CD8-positive, alpha-beta memory T cell (primary cell): ENCODE results near the gene PLEKHH2. TPM values are rescaled to one million over a fixed set of nuclear protein-coding genes. Genes with fewer than 3 reads are reported as not detected.

Experiments used
- CTCF ChIA-PET: fragments of 350-600 bp; sonication (Branson Sonifier 250); formaldehyde crosslinking; loops from one replicate; lab custom pipeline; 2021; ENCODE audit warnings: antibody characterized with exemption; lab: Charles Lee
- POLR2A ChIA-PET: fragments of 350-600 bp; sonication (Branson Sonifier 250); formaldehyde crosslinking; loops from one replicate; lab custom pipeline; 2021; ENCODE audit warnings: antibody characterized with exemption; lab: Charles Lee
- DNase-seq, 5 donors: peaks; one replicate each; pipeline versions ENCODE4 v3.0.0 to v3.0.0-alpha.2; 2020 to 2022; ENCODE audit warnings: mixed read lengths in 1 of 5
- H3K27ac ChIP-seq: one replicate; pipeline ENCODE4 v1.7.0; 2013; ENCODE audit warnings: low read depth, mild to moderate bottlenecking, low read length, moderate library complexity
- H3K27me3 ChIP-seq: 2 replicates; pipeline ENCODE4 v1.7.0; 2013; ENCODE audit warnings: low read length, mild to moderate bottlenecking; ENCODE audit not compliant: insufficient read depth, poor library complexity, severe bottlenecking
- H3K36me3 ChIP-seq: 2 replicates; pipeline ENCODE4 v1.7.0; 2013; ENCODE audit warnings: mild to moderate bottlenecking, low read length, moderate library complexity; ENCODE audit not compliant: insufficient read depth
- H3K4me1 ChIP-seq: 2 replicates; pipeline ENCODE4 v1.7.0; 2013; ENCODE audit warnings: mild to moderate bottlenecking, low read length, moderate library complexity; ENCODE audit not compliant: insufficient read depth
- H3K4me3 ChIP-seq: 2 replicates; pipeline ENCODE4 v1.7.0; 2013; ENCODE audit warnings: mild to moderate bottlenecking, low read length
- H3K9me3 ChIP-seq: 2 replicates; pipeline ENCODE4 v1.7.0; 2013; ENCODE audit warnings: mild to moderate bottlenecking, low read length
- H3K27ac Mint-ChIP-seq, 8 donors: one replicate each; pipeline ENCODE4 v1.8.0; 2020 to 2021; ENCODE audit warnings: mixed read lengths in 8 of 8, mild to moderate bottlenecking in 6 of 8, inconsistent platforms in 3 of 8, moderate library complexity in 3 of 8
- H3K27me3 Mint-ChIP-seq, 2 donors: one replicate each; pipeline ENCODE4 v1.8.0; 2020 to 2021; ENCODE audit warnings: mixed read lengths in 2 of 2, mild to moderate bottlenecking in 1 of 2, moderate library complexity in 1 of 2
- H3K36me3 Mint-ChIP-seq, 3 donors: one replicate each; pipeline ENCODE4 v1.8.0; 2020 to 2021; ENCODE audit warnings: mixed read lengths in 3 of 3, inconsistent platforms in 1 of 3, mild to moderate bottlenecking in 1 of 3
- H3K4me1 Mint-ChIP-seq, 3 donors: one replicate each; pipeline ENCODE4 v1.8.0; 2020 to 2021; ENCODE audit warnings: mixed read lengths in 3 of 3, inconsistent platforms in 1 of 3, mild to moderate bottlenecking in 1 of 3
- H3K4me3 Mint-ChIP-seq, 7 donors: one replicate each; pipeline ENCODE4 v1.8.0; 2020 to 2021; ENCODE audit warnings: mixed read lengths in 7 of 7, mild to moderate bottlenecking in 6 of 7, moderate library complexity in 4 of 7, inconsistent platforms in 2 of 7
- H3K9me3 Mint-ChIP-seq, 5 donors: one replicate each; pipeline ENCODE4 v1.8.0; 2020 to 2022; ENCODE audit warnings: mixed read lengths in 5 of 5, mild to moderate bottlenecking in 3 of 5, moderate library complexity in 2 of 5, inconsistent platforms in 1 of 5
- polyA plus RNA-seq: library from polyadenylated mRNA; unstranded; fragments of 300-500 nt; fragmentation: Illumina TruSeq; gene quantifications from one replicate; pipeline ENCODE4 v1.2.3, GENCODE V29; 2021
- total RNA-seq, 2 experiments: library from RNA; stranded (reverse); gene quantifications; one replicate each; pipeline ENCODE4 v1.2.3, GENCODE V29; 2021

PLEKHH2 gene
- total and polyA plus RNA-seq, 3 experiments from 2014 or later: 0.48 to 0.49 TPM; not detected in 1

- H3K9me3 ChIP-seq: no peaks in the 10 kb centered on the region
- H3K4me1 ChIP-seq: no peaks in the 10 kb centered on the region
- no peak overlapping the region for H3K27ac ChIP-seq
- H3K4me3 Mint-ChIP-seq: no peak overlapping the region
- H3K27ac Mint-ChIP-seq: peak overlapping the region in 2 of 8 donors; percentile 32 to 67
- peaks cover 0 to 3% of the 10 kb centered on the region in 2 donors for H3K27me3 Mint-ChIP-seq
- no peaks in the 10 kb centered on the region for H3K27me3 ChIP-seq
- no peak for DNase-seq
- no peaks in the 10 kb centered on the region for H3K9me3 Mint-ChIP-seq
- no peaks in the 10 kb centered on the region for H3K36me3 Mint-ChIP-seq
- peaks cover 4 to 5% (median 5%) of the 10 kb centered on the region in 3 donors for H3K4me1 Mint-ChIP-seq
- ChIA-PET POLR2A (no interaction called here), CTCF (interaction anchor here (0.6 kb wide), 1 partner anchor 28 kb away, joined by 3 read pairs; no protein-coding TSS in a partner anchor)
- no peaks in the 10 kb centered on the region for H3K36me3 ChIP-seq
- no peak overlapping the region for H3K4me3 ChIP-seq
These were observed 31.9 kb upstream of the PLEKHH2 start for GRCh38 chr2:43605079-43605655.

- peaks cover 0 to 3% of the 10 kb centered on the region in 2 donors for H3K27me3 Mint-ChIP-seq
- Histone ChIP-seq H3K4me1 (no peaks in the 10 kb centered on the region), H3K27ac (no peak overlapping the region), H3K36me3 (no peaks in the 10 kb centered on the region), H3K9me3 (no peaks in the 10 kb centered on the region), H3K27me3 (no peaks in the 10 kb centered on the region), H3K4me3 (no peak overlapping the region)
- no peaks in the 10 kb centered on the region for H3K36me3 Mint-ChIP-seq
- H3K4me1 Mint-ChIP-seq: peaks cover 4 to 5% (median 5%) of the 10 kb centered on the region in 3 donors
- H3K27ac Mint-ChIP-seq: no peak overlapping the region
- POLR2A ChIA-PET: no interaction called here
- DNase-seq: no peak
- CTCF ChIA-PET: no interaction called here
- no peak overlapping the region for H3K4me3 Mint-ChIP-seq
- no peaks in the 10 kb centered on the region for H3K9me3 Mint-ChIP-seq
These were observed 31.2 kb upstream of the PLEKHH2 start for GRCh38 chr2:43605851-43606250.

GRCh38 chr2:43609290-43609918 is 27.7 kb upstream of the PLEKHH2 start:
- ChIA-PET POLR2A (interaction anchor here (0.6 kb wide), 1 partner anchor 1824 kb away, joined by 3 read pairs; no protein-coding TSS in a partner anchor), CTCF (interaction anchor here (1.2 to 2.6 kb wide), 3 partner anchors 12 to 662 kb away, joined by 4 to 9 read pairs (median 4); no protein-coding TSS in a partner anchor)
- H3K4me3 Mint-ChIP-seq: no peak overlapping the region
- H3K27me3 Mint-ChIP-seq: peaks cover 0 to 3% of the 10 kb centered on the region in 2 donors
- Histone ChIP-seq H3K27me3 (no peaks in the 10 kb centered on the region), H3K4me1 (no peaks in the 10 kb centered on the region), H3K4me3 (no peak overlapping the region), H3K36me3 (no peaks in the 10 kb centered on the region), H3K9me3 (no peaks in the 10 kb centered on the region), H3K27ac (no peak overlapping the region)
- peaks cover 4 to 5% (median 5%) of the 10 kb centered on the region in 3 donors for H3K4me1 Mint-ChIP-seq
- H3K27ac Mint-ChIP-seq: no peak overlapping the region
- H3K9me3 Mint-ChIP-seq: no peaks in the 10 kb centered on the region
- H3K36me3 Mint-ChIP-seq: no peaks in the 10 kb centered on the region
- peak in 4 of 5 donors; percentile 14 to 51 (median 28) for DNase-seq

DNA sequence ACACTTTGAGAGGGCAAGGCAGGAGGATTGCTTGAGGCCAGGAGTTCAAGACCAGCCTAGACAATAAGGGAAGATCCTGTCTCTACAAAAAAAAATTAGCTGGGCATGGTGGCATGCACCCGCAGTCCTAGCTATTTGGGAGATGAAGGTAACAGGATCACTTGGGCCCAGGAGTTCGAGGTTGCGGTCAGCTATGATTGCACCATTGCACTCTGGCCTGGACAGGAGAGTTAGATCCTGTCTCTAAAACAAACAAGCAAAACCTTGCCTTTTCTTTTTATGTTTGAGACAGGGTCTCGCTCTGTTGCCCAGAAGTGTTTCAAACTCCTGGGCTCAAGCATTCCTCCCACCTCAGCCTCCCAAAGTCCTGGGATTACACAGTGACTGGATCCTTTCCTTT is 26.7 kb upstream of the PLEKHH2 start:
- Histone ChIP-seq H3K4me1 (no peaks in the 10 kb centered on the region), H3K9me3 (no peaks in the 10 kb centered on the region), H3K4me3 (no peak overlapping the region), H3K36me3 (no peaks in the 10 kb centered on the region), H3K27ac (no peak overlapping the region), H3K27me3 (no peaks in the 10 kb centered on the region)
- Mint-ChIP-seq H3K4me3 (no peak overlapping the region), H3K36me3 (no peaks in the 10 kb centered on the region), H3K27me3 (peaks cover 3% of the 10 kb centered on the region in 2 donors), H3K9me3 (no peaks in the 10 kb centered on the region), H3K4me1 (no peaks in the 10 kb centered on the region), H3K27ac (no peak overlapping the region)
- CTCF ChIA-PET: interaction anchor here (1.2 to 2.6 kb wide), 3 partner anchors 13 to 663 kb away, joined by 3 to 9 read pairs (median 4); no protein-coding TSS in a partner anchor
- POLR2A ChIA-PET: interaction anchor here (0.7 kb wide), 1 partner anchor 1907 kb away, joined by 3 read pairs; no protein-coding TSS in a partner anchor
- DNase-seq: no peak

DNA sequence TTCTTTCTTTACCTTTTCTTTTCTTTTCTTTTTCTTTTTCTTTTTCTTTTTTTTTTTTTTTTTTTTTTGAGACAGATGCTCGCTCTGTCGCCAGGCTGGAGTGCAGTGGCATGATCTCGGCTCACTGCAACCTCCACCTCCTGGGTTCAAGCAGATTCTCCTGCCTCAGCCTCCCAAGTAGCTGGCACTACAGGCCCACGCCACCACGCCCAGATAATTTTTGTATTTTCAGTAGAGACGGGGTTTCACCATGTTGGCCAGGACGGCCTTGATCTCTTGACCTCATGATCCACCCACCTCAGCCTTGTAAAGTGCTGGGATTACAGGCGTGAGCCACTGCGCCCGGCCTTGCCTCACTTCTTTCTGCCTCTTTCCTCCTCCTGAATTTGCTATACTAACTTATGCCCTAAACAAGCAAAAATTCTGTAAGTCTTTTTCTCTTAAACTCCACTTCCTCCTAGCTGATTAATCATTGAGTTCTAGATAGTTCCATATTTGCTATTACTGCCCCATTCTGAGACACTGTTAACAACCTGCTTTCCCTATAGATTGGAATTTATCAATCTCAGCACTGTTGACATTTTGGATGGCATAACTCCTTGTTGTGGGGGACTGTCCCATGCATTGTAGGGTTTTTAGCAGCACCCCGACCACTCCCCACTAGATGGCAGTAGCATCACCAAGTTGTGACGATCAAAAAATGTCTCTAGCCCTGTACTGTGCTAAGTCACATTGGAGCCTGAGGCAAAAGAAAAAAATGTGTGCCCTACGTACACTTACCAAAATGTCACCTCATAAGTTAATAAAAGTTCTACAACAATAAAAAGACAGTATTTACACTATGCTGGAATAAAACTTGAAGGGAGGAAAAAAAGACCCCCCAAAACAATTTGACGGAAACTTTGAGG is 24.8 kb upstream of the PLEKHH2 start:
- Mint-ChIP-seq H3K9me3 (peaks cover 0 to 2% (median 0%) of the 10 kb centered on the region in 5 donors), H3K27me3 (peaks cover 4 to 7% of the 10 kb centered on the region in 2 donors), H3K4me3 (no peak overlapping the region), H3K4me1 (no peaks in the 10 kb centered on the region), H3K27ac (peak overlapping the region in 2 of 8 donors; percentile 2 to 13), H3K36me3 (no peaks in the 10 kb centered on the region)
- Histone ChIP-seq H3K4me1 (no peaks in the 10 kb centered on the region), H3K36me3 (no peaks in the 10 kb centered on the region), H3K4me3 (no peak overlapping the region), H3K27ac (no peak overlapping the region), H3K27me3 (no peaks in the 10 kb centered on the region), H3K9me3 (no peaks in the 10 kb centered on the region)
- DNase-seq: peak; percentile 42 to 72 (median 55)
- ChIA-PET POLR2A (no interaction called here), CTCF (interaction anchor here (0.9 to 2.2 kb wide), 6 partner anchors 12 to 35 kb away, joined by 3 to 6 read pairs (median 4); no protein-coding TSS in a partner anchor)

DNA sequence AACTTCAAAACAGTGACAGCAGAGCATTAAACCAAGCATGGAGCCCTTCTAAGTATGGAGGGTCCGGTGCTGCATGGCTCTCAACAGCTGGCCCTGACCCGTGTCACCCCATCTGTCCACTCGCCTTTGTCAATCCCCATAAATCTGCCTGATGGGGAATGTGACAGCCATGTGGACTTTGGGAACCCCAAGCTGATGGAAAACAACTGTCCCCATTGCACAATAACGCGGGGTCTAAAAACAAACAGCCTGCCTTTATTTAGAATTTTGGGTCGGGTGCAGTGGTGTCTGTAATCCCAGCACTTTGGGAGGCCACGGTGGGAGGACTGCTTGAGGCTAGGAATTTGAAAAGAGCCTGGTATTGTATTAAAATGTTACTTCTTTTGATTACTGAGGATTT is 24.1 kb upstream of the PLEKHH2 start:
- POLR2A ChIA-PET: no interaction called here
- H3K4me3 Mint-ChIP-seq: no peak overlapping the region
- no peak for DNase-seq
- Histone ChIP-seq H3K9me3 (no peaks in the 10 kb centered on the region), H3K36me3 (no peaks in the 10 kb centered on the region), H3K27me3 (no peaks in the 10 kb centered on the region), H3K4me1 (no peaks in the 10 kb centered on the region), H3K4me3 (no peak overlapping the region), H3K27ac (no peak overlapping the region)
- H3K27ac Mint-ChIP-seq: no peak overlapping the region
- H3K4me1 Mint-ChIP-seq: no peaks in the 10 kb centered on the region
- H3K27me3 Mint-ChIP-seq: peaks cover 3 to 11% of the 10 kb centered on the region in 2 donors
- CTCF ChIA-PET: interaction anchor here (1.5 to 2.2 kb wide), 4 partner anchors 11 to 36 kb away, joined by 4 to 6 read pairs (median 5); no protein-coding TSS in a partner anchor
- H3K9me3 Mint-ChIP-seq: peaks cover 0 to 4% (median 0%) of the 10 kb centered on the region in 5 donors
- H3K36me3 Mint-ChIP-seq: no peaks in the 10 kb centered on the region

- Mint-ChIP-seq H3K27me3 (peaks cover 3 to 25% of the 10 kb centered on the region in 2 donors), H3K27ac (no peak overlapping the region), H3K4me3 (no peak overlapping the region), H3K4me1 (no peaks in the 10 kb centered on the region), H3K9me3 (peaks cover 0 to 4% (median 0%) of the 10 kb centered on the region in 5 donors), H3K36me3 (no peaks in the 10 kb centered on the region)
- Histone ChIP-seq H3K36me3 (no peaks in the 10 kb centered on the region), H3K4me3 (no peak overlapping the region), H3K27me3 (no peaks in the 10 kb centered on the region), H3K9me3 (no peaks in the 10 kb centered on the region), H3K4me1 (no peaks in the 10 kb centered on the region), H3K27ac (no peak overlapping the region)
- ChIA-PET POLR2A (no interaction called here), CTCF (no interaction called here)
- DNase-seq: no peak
These were observed 19.9 kb upstream of the PLEKHH2 start for GRCh38 chr2:43616967-43617680.
